ENCODE data around the gene ADNP2.

GRCh38 chr18:80115035-80115434 is 6.0 kb downstream of the ADNP2 start:
- TF ChIP-seq CTCF (IDR thresholded peaks at IDR 0.05) (no peak), POLR2A (IDR thresholded peaks at IDR 0.05) (no peak)

Data from heart left ventricle (tissue), 13 donors.